ENCODE measurements around the gene DPM1. TPM values are rescaled to one million over a fixed set of nuclear protein-coding genes. Genes with fewer than 3 reads are reported as not detected.

Gene DPM1
- polyA plus RNA-seq, 3 donors = 63.4 to 71.7 (median 71.4) TPM

GRCh38 chr20:50932016-50932485 lies 26.3 kb downstream of the DPM1 start:
- peak in 1 of 3 donors; percentile 20 for DNase-seq (ENCODE audit: low read depth in 3 of 3, low spot score in 2 of 3)

- peak; percentile 90 to 92 (median 91) for DNase-seq (ENCODE audit: low read depth in 3 of 3, low spot score in 2 of 3)
Observed at GRCh38 chr20:50931306-50932015, 26.9 kb downstream of the DPM1 start, which contains the start of gene ADNP. ADNP (minus strand) TSS chr20:50931437; CDS start chr20:50903996, 27,441 bp downstream.

GRCh38 chr20:50930976-50931305 lies 27.4 kb downstream of the DPM1 start:
- no peak for DNase-seq (ENCODE audit: low read depth in 3 of 3, low spot score in 2 of 3)

GRCh38 chr20:50930139-50930975 lies 28.0 kb downstream of the DPM1 start:
- no peak for DNase-seq (ENCODE audit: low read depth in 3 of 3, low spot score in 2 of 3)

GRCh38 chr20:50929299-50930138 lies 28.8 kb downstream of the DPM1 start:
- peak; percentile 88 to 91 (median 89) for DNase-seq (ENCODE audit: low read depth in 3 of 3, low spot score in 2 of 3)

GRCh38 chr20:50928469-50928868 lies 29.9 kb downstream of the DPM1 start:
- no peak for DNase-seq (ENCODE audit: low read depth in 3 of 3, low spot score in 2 of 3)

GRCh38 chr20:50926530-50926929 lies 31.8 kb downstream of the DPM1 start:
- no peak for DNase-seq (ENCODE audit: low read depth in 3 of 3, low spot score in 2 of 3)

GRCh38 chr20:50924261-50924920 lies 33.9 kb downstream of the DPM1 start:
- DNase-seq (ENCODE audit: low read depth in 3 of 3, low spot score in 2 of 3) = no peak

GRCh38 chr20:50921803-50922501 lies 36.4 kb downstream of the DPM1 start:
- no peak for DNase-seq (ENCODE audit: low read depth in 3 of 3, low spot score in 2 of 3)

- no peak for DNase-seq (ENCODE audit: low read depth in 3 of 3, low spot score in 2 of 3)
Observed at GRCh38 chr20:50920997-50921396, 37.3 kb downstream of the DPM1 start.

- DNase-seq (ENCODE audit: low read depth in 3 of 3, low spot score in 2 of 3) = no peak
Observed at GRCh38 chr20:50919567-50919966, 38.8 kb downstream of the DPM1 start.

- no peak for DNase-seq (ENCODE audit: low read depth in 3 of 3, low spot score in 2 of 3)
Observed at GRCh38 chr20:50918403-50918802, 39.9 kb downstream of the DPM1 start.

GRCh38 chr20:50916934-50917333 lies 41.4 kb downstream of the DPM1 start:
- no peak for DNase-seq (ENCODE audit: low read depth in 3 of 3, low spot score in 2 of 3)

GRCh38 chr20:50916257-50916656 lies 42.1 kb downstream of the DPM1 start:
- no peak for DNase-seq (ENCODE audit: low read depth in 3 of 3, low spot score in 2 of 3)

- no peak for DNase-seq (ENCODE audit: low read depth in 3 of 3, low spot score in 2 of 3)
Observed at GRCh38 chr20:50915424-50915823, 42.9 kb downstream of the DPM1 start.

GRCh38 chr20:50913690-50914375 lies 44.5 kb downstream of the DPM1 start:
- no peak for DNase-seq (ENCODE audit: low read depth in 3 of 3, low spot score in 2 of 3)

GRCh38 chr20:50911716-50912115 lies 46.6 kb downstream of the DPM1 start:
- DNase-seq (ENCODE audit: low read depth in 3 of 3, low spot score in 2 of 3) = no peak

- DNase-seq (ENCODE audit: low read depth in 3 of 3, low spot score in 2 of 3) = no peak
Observed at GRCh38 chr20:50911030-50911429, 47.3 kb downstream of the DPM1 start.

- no peak for DNase-seq (ENCODE audit: low read depth in 3 of 3, low spot score in 2 of 3)
Observed at GRCh38 chr20:50909413-50909812, 48.9 kb downstream of the DPM1 start.

Measured in right renal cortex interstitium (tissue), 3 donors.